ENCODE data around the gene CENPA. TPM values are rescaled to one million over a fixed set of nuclear protein-coding genes. Genes with fewer than 3 reads are reported as not detected.
A peak's percentile ranks its signal among the peaks of the same experiment; 100 is the strongest.

Gene CENPA
- total RNA-seq, 1 donor from 2014 or later = 55.0 TPM

- DNase-seq (ENCODE audit: low spot score) = no peak
- H3K27ac Mint-ChIP-seq = no peak overlapping the region
- H2AFZ ChIP-seq (replicated peaks) = no peak overlapping the region
Measured at GRCh38 chr2:26740346-26740745, 45.5 kb upstream of the CENPA start.

GRCh38 chr2:26740890-26741302 is 45.0 kb upstream of the CENPA start:
- no peak overlapping the region for H3K9ac ChIP-seq
- Mint-ChIP-seq H3K27ac (no peak overlapping the region), H3K4me3 (peak overlapping the region; percentile 16), H3K9me3 (no peaks in the 10 kb centered on the region), H3K36me3 (no peaks in the 10 kb centered on the region), H3K27me3 (ENCODE audit: insufficient read depth, low read depth) (peaks cover 28% of the 10 kb centered on the region), H3K4me1 (peaks cover 29% of the 10 kb centered on the region)
- no peaks in the 10 kb centered on the region for H3K27me3 ChIP-seq
- H3K4me1 ChIP-seq = no peaks in the 10 kb centered on the region
- H3K4me2 ChIP-seq = no peak overlapping the region
- no peak overlapping the region for H3K27ac ChIP-seq
- TF ChIP-seq EZH2phosphoT487 (IDR thresholded peaks at IDR 0.05) (no peak), EZH2 (IDR thresholded peaks at IDR 0.05) (no peak), CTCF (IDR thresholded peaks at IDR 0.05) (no peak)
- no peaks in the 10 kb centered on the region for H3K36me3 ChIP-seq
- no peak overlapping the region for H3K4me3 ChIP-seq
- no peaks in the 10 kb centered on the region for H3K79me2 ChIP-seq (ENCODE audit: low read depth)
- H2AFZ ChIP-seq (replicated peaks) = no peak overlapping the region
- no peaks in the 10 kb centered on the region for H4K20me1 ChIP-seq (ENCODE audit: low read depth)
- no peaks in the 10 kb centered on the region for H3F3A ChIP-seq (ENCODE audit: low read depth)
- H3K9me3 ChIP-seq (ENCODE audit: low read depth) = no peaks in the 10 kb centered on the region
- peak; percentile 51 for DNase-seq (ENCODE audit: low spot score)

More at GRCh38 chr2:26740346-26740745, 45.5 kb upstream of the CENPA start:
- TF ChIP-seq CTCF (IDR thresholded peaks at IDR 0.05) = no peak
- TF ChIP-seq EZH2 (IDR thresholded peaks at IDR 0.05) = no peak
- TF ChIP-seq EZH2phosphoT487 (IDR thresholded peaks at IDR 0.05) = no peak
- H3F3A ChIP-seq (ENCODE audit: low read depth) = no peaks in the 10 kb centered on the region
- no peak overlapping the region for H3K9ac ChIP-seq
- H3K9me3 ChIP-seq (ENCODE audit: low read depth) = no peaks in the 10 kb centered on the region
- Mint-ChIP-seq H3K4me3 (no peak overlapping the region), H3K36me3 (no peaks in the 10 kb centered on the region), H3K27me3 (ENCODE audit: insufficient read depth, low read depth) (peaks cover 29% of the 10 kb centered on the region), H3K4me1 (peaks cover 33% of the 10 kb centered on the region), H3K9me3 (no peaks in the 10 kb centered on the region)
- H3K79me2 ChIP-seq (ENCODE audit: low read depth) = no peaks in the 10 kb centered on the region
- no peak overlapping the region for H3K4me2 ChIP-seq
- no peaks in the 10 kb centered on the region for H4K20me1 ChIP-seq (ENCODE audit: low read depth)
- H3K4me3 ChIP-seq = no peak overlapping the region
- H3K27me3 ChIP-seq = no peaks in the 10 kb centered on the region
- no peaks in the 10 kb centered on the region for H3K36me3 ChIP-seq
- no peaks in the 10 kb centered on the region for H3K4me1 ChIP-seq
- H3K27ac ChIP-seq = no peak overlapping the region

GRCh38 chr2:26742048-26742770 is 43.6 kb upstream of the CENPA start:
- H3K4me3 ChIP-seq = no peak overlapping the region
- no peaks in the 10 kb centered on the region for H3K9me3 ChIP-seq (ENCODE audit: low read depth)
- H3K79me2 ChIP-seq (ENCODE audit: low read depth) = no peaks in the 10 kb centered on the region
- H2AFZ ChIP-seq (replicated peaks) = no peak overlapping the region
- no peak overlapping the region for H3K27ac ChIP-seq
- no peak overlapping the region for H3K27ac Mint-ChIP-seq
- no peaks in the 10 kb centered on the region for H3K4me1 ChIP-seq
- H3K9ac ChIP-seq = no peak overlapping the region
- H3K27me3 Mint-ChIP-seq (ENCODE audit: insufficient read depth, low read depth) = peaks cover 28% of the 10 kb centered on the region
- H4K20me1 ChIP-seq (ENCODE audit: low read depth) = no peaks in the 10 kb centered on the region
- H3K4me3 Mint-ChIP-seq = no peak overlapping the region
- H3K9me3 Mint-ChIP-seq = no peaks in the 10 kb centered on the region
- TF ChIP-seq EZH2phosphoT487 (IDR thresholded peaks at IDR 0.05) = no peak
- TF ChIP-seq CTCF (IDR thresholded peaks at IDR 0.05) = no peak
- TF ChIP-seq EZH2 (IDR thresholded peaks at IDR 0.05) = no peak
- H3F3A ChIP-seq (ENCODE audit: low read depth) = no peaks in the 10 kb centered on the region
- peaks cover 18% of the 10 kb centered on the region for H3K4me1 Mint-ChIP-seq
- H3K36me3 ChIP-seq = no peaks in the 10 kb centered on the region
- no peaks in the 10 kb centered on the region for H3K36me3 Mint-ChIP-seq
- H3K27me3 ChIP-seq = peaks cover 11% of the 10 kb centered on the region
- no peak for DNase-seq (ENCODE audit: low spot score)
- no peak overlapping the region for H3K4me2 ChIP-seq

All from neural progenitor cell (in vitro differentiated cells).